Measurements from ENCODE around the gene CPN2. TPM values are rescaled to one million over a fixed set of nuclear protein-coding genes. Genes with fewer than 3 reads are reported as not detected.

Gene CPN2
- total and polyA plus RNA-seq, 4 donors = 20.4 to 196 (median 128) TPM

- Histone ChIP-seq H3K27ac (ENCODE audit: low read depth in 1 of 2, low read length in 2 of 2) (no peak overlapping the region), H3K4me1 (ENCODE audit: control insufficient read depth in 4 of 4, insufficient read depth in 4 of 4, low read length in 3 of 4) (peaks cover 0 to 9% (median 3%) of the 10 kb centered on the region in 4 donors), H3K4me3 (ENCODE audit: low read depth in 1 of 3, low read length in 3 of 3) (no peak overlapping the region), H3K9me3 (ENCODE audit: control insufficient read depth in 4 of 4, low read length in 3 of 4) (no peaks in the 10 kb centered on the region), H3K9ac (ENCODE audit: low read depth in 1 of 2, low read length in 2 of 2) (no peak overlapping the region), H3K36me3 (ENCODE audit: control insufficient read depth in 4 of 4, insufficient read depth in 3 of 4, low read depth in 1 of 4, low read length in 3 of 4) (no peaks in the 10 kb centered on the region), H3K27me3 (ENCODE audit: control insufficient read depth in 4 of 4, insufficient read depth in 4 of 4, low read length in 3 of 4) (peaks cover 0 to 4% (median under 1%) of the 10 kb centered on the region in 4 donors)
- TF ChIP-seq MAX (IDR thresholded peaks at IDR 0.05) (no peak), GABPA (IDR thresholded peaks at IDR 0.05 in 1 of 2, conservative IDR thresholded peaks at IDR 0.05 in 1 of 2) (no peak), HNF4G (IDR thresholded peaks at IDR 0.05) (no peak), FOXA1 (IDR thresholded peaks at IDR 0.05) (no peak), FOXA2 (IDR thresholded peaks at IDR 0.05) (no peak), REST (IDR thresholded peaks at IDR 0.05) (no peak), SP1 (IDR thresholded peaks at IDR 0.05) (no peak), ATF3 (IDR thresholded peaks at IDR 0.05) (no peak), EGR1 (IDR thresholded peaks at IDR 0.05; ENCODE audit: low read depth in 2 of 2) (no peak), RXRA (IDR thresholded peaks at IDR 0.05) (no peak), ZBTB33 (IDR thresholded peaks at IDR 0.05) (no peak), JUND (IDR thresholded peaks at IDR 0.05) (no peak), YY1 (IDR thresholded peaks at IDR 0.05) (no peak), TAF1 (conservative IDR thresholded peaks at IDR 0.05) (no peak), RAD21 (IDR thresholded peaks at IDR 0.05) (no peak)
- 88% methylated on average over 12 of the region's 12 CpGs for WGBS
- no peak for DNase-seq (ENCODE audit: low spot score)
These were observed 14.9 kb upstream of the CPN2 start for GRCh38 chr3:194365978-194366490.

GRCh38 chr3:194365526-194365925 is 14.4 kb upstream of the CPN2 start:
- H3K9ac ChIP-seq (ENCODE audit: low read depth in 1 of 2, low read length in 2 of 2) = no peak overlapping the region
- peaks cover 0 to 9% (median 3%) of the 10 kb centered on the region in 4 donors for H3K4me1 ChIP-seq (ENCODE audit: control insufficient read depth in 4 of 4, insufficient read depth in 4 of 4, low read length in 3 of 4)
- 96% methylated on average over 6 of the region's 6 CpGs for WGBS
- H3K36me3 ChIP-seq (ENCODE audit: control insufficient read depth in 4 of 4, insufficient read depth in 3 of 4, low read depth in 1 of 4, low read length in 3 of 4) = no peaks in the 10 kb centered on the region
- H3K27ac ChIP-seq (ENCODE audit: low read depth in 1 of 2, low read length in 2 of 2) = no peak overlapping the region
- no peaks in the 10 kb centered on the region for H3K9me3 ChIP-seq (ENCODE audit: control insufficient read depth in 4 of 4, low read length in 3 of 4)
- H3K27me3 ChIP-seq (ENCODE audit: control insufficient read depth in 4 of 4, insufficient read depth in 4 of 4, low read length in 3 of 4) = peaks cover 0 to 4% (median under 1%) of the 10 kb centered on the region in 4 donors
- H3K4me3 ChIP-seq (ENCODE audit: low read depth in 1 of 3, low read length in 3 of 3) = no peak overlapping the region
- no peak for DNase-seq (ENCODE audit: low spot score)
- TF ChIP-seq JUND (IDR thresholded peaks at IDR 0.05) = no peak
- no peak for TF ChIP-seq EGR1 (IDR thresholded peaks at IDR 0.05; ENCODE audit: low read depth in 2 of 2)
- no peak for TF ChIP-seq FOXA1 (IDR thresholded peaks at IDR 0.05)
- no peak for TF ChIP-seq GABPA (IDR thresholded peaks at IDR 0.05 in 1 of 2, conservative IDR thresholded peaks at IDR 0.05 in 1 of 2)
- no peak for TF ChIP-seq FOXA2 (IDR thresholded peaks at IDR 0.05)
- TF ChIP-seq REST (IDR thresholded peaks at IDR 0.05) = no peak
- no peak for TF ChIP-seq ATF3 (IDR thresholded peaks at IDR 0.05)
- no peak for TF ChIP-seq MAX (IDR thresholded peaks at IDR 0.05)
- no peak for TF ChIP-seq YY1 (IDR thresholded peaks at IDR 0.05)
- TF ChIP-seq HNF4A (conservative IDR thresholded peaks at IDR 0.05) = no peak
- no peak for TF ChIP-seq SP1 (IDR thresholded peaks at IDR 0.05)
- no peak for TF ChIP-seq RXRA (IDR thresholded peaks at IDR 0.05)
- TF ChIP-seq CTCF (IDR thresholded peaks at IDR 0.05; ENCODE audit: low read depth, low read length, missing input control) = no peak
- TF ChIP-seq NR2F2 (IDR thresholded peaks at IDR 0.05) = no peak

Measured in liver (tissue), 9 donors.